GM12878 (cell line): Measurements from ENCODE around the gene KRT78. TPM values are rescaled to one million over a fixed set of nuclear protein-coding genes. Genes with fewer than 3 reads are reported as not detected.

Experiments
- ATAC-seq: fragments of 200-7000 bp; cut with Tn5 transposase; 3 replicates; pipeline ENCODE4 v1.9.1; 2020; ENCODE audit warnings: mild to moderate bottlenecking, moderate library complexity
- BruUV-seq: library from RNA; stranded (reverse); fragments of 400-500 nt; replicated peaks from 2 replicates; lab custom pipeline; 2021; lab: Mats Ljungman, UMichigan
- CTCF ChIA-PET: fragments of 300-600 bp; sonication (Branson Sonifier 250); formaldehyde crosslinking; extraction: SDS; loops from one replicate; lab custom pipeline; 2021; ENCODE audit warnings: inconsistent platforms; lab: Yijun Ruan, JAX
- POLR2A ChIA-PET: fragments of 350-600 bp; formaldehyde crosslinking; extraction: SDS; loops from one replicate; lab custom pipeline; 2021; ENCODE audit warnings: inconsistent platforms; lab: Charles Lee
- RAD21 ChIA-PET: fragments of 300-600 bp; sonication (Branson Sonifier 250); formaldehyde crosslinking; loops from one replicate; lab custom pipeline; 2023; ENCODE audit warnings: antibody characterized with exemption; ENCODE audit not compliant: unreplicated experiment; lab: Charles Lee
- SMC1A ChIA-PET: fragments of 300-600 bp; sonication (Branson Sonifier 250); formaldehyde crosslinking; loops from one replicate; lab custom pipeline; 2023; ENCODE audit not compliant: unreplicated experiment, uncharacterized antibody; lab: Charles Lee
- DNase-seq: peaks from one replicate; pipeline ENCODE4 v3.0.0-alpha.2; 2011; ENCODE audit warnings: low read depth, low spot score
- FAIRE-seq: peaks from 3 replicates; lab custom pipeline; 2011; peaks lifted over from hg19 to GRCh38; lab: Jason Lieb, UNC
- H2AFZ ChIP-seq: 2 replicates; pipeline ENCODE4 v1.6.0; 2011; ENCODE audit warnings: low read depth, low read length, control low read depth; ENCODE audit not compliant: control insufficient read depth
- H3K27ac ChIP-seq: 2 replicates; pipeline ENCODE4 v1.5.1; 2011; ENCODE audit warnings: control low read depth; ENCODE audit not compliant: control insufficient read depth, insufficient read depth
- H3K27me3 ChIP-seq, 2 experiments: replicated peaks in 1 of 2; 2 replicates each; pipeline versions ENCODE4 v1.6.0 to v1.6.1; 2011; ENCODE audit warnings: low read length in 1 of 2; ENCODE audit not compliant: control insufficient read depth in 2 of 2, insufficient read depth in 2 of 2
- H3K36me3 ChIP-seq, 2 experiments: 2 replicates each; pipeline ENCODE4 v1.5.1; 2011; ENCODE audit warnings: low read length in 1 of 2; ENCODE audit not compliant: control insufficient read depth in 2 of 2, insufficient read depth in 2 of 2
- H3K4me1 ChIP-seq: 2 replicates; pipeline ENCODE4 v1.6.1; 2011; ENCODE audit warnings: mild to moderate bottlenecking, low read length, moderate library complexity, mixed read lengths; ENCODE audit not compliant: control insufficient read depth, insufficient read depth
- H3K4me2 ChIP-seq: 2 replicates; pipeline ENCODE4 v1.6.0; 2011; ENCODE audit warnings: control low read depth; ENCODE audit not compliant: control insufficient read depth, insufficient read depth
- H3K4me3 ChIP-seq: fragments of 200-600 bp; sonication (generic); 2 replicates; pipeline ENCODE4 v1.5.1; 2016
- H3K79me2 ChIP-seq: 2 replicates; pipeline ENCODE4 v1.6.0; 2011; ENCODE audit warnings: low read length; ENCODE audit not compliant: control insufficient read depth, insufficient read depth
- H3K9ac ChIP-seq: 2 replicates; pipeline ENCODE4 v1.8.0; 2011; ENCODE audit warnings: low read length, control low read depth, mixed read lengths; ENCODE audit not compliant: control insufficient read depth, insufficient read depth
- H3K9me3 ChIP-seq: replicated peaks from 3 replicates; pipeline ENCODE4 v1.5.1; 2011; ENCODE audit warnings: mild to moderate bottlenecking, low read length; ENCODE audit not compliant: control insufficient read depth, insufficient read depth
- H4K20me1 ChIP-seq: 2 replicates; pipeline ENCODE4 v1.6.0; 2011; ENCODE audit not compliant: control insufficient read depth, insufficient read depth
- FOS ChIP-seq: IDR thresholded peaks from 3 replicates; pipeline ENCODE4 v1.6.1; 2011; ENCODE audit warnings: borderline replicate concordance; ENCODE audit not compliant: insufficient read length; ENCODE audit errors: extremely low read depth
- NFYB ChIP-seq: IDR thresholded peaks from 2 replicates; pipeline ENCODE4 v1.6.1; 2011; ENCODE audit warnings: low read depth, mild to moderate bottlenecking, low read length, improper control_type of control experiment, moderate library complexity; ENCODE audit not compliant: insufficient read depth
- NR2C1 ChIP-seq: fragments of 450-650 bp; IDR thresholded peaks from 2 replicates; pipeline ENCODE4 v1.6.1; 2017; ENCODE audit warnings: antibody characterized with exemption, mild to moderate bottlenecking, moderate library complexity
- PAX8 ChIP-seq: fragments of 450-650 bp; IDR thresholded peaks from 2 replicates; pipeline ENCODE4 v1.6.1; 2017; ENCODE audit warnings: mild to moderate bottlenecking, moderate library complexity
- WGBS: methylation state at CpG from one replicate; pipeline ENCODE4 v1.1.6; 2016; ENCODE audit warnings: low lambda C conversion rate; ENCODE audit not compliant: insufficient replicate concordance, insufficient coverage; ENCODE audit errors: missing lambda C conversion rate; 5-methylcytosine and 5-hydroxymethylcytosine counted together
- in situ Hi-C: fragments of 300-500 bp; cut with MboI; formaldehyde crosslinking; loops from 9 replicates; pipeline ENCODE4 v1.14.3; 2018; ENCODE audit warnings: mixed read lengths
- intact Hi-C: fragments of 100-400 bp; cut with micrococcal nuclease; formaldehyde crosslinking; loops from one replicate; pipeline ENCODE4 v1.14.2; 2022; ENCODE audit not compliant: unreplicated experiment
- polyA plus RNA-seq, 11 experiments: library from polyadenylated mRNA; depleted of rRNA in 4 of 11; unstranded in 6 of 11; stranded (reverse) in 5 of 11; fragments of >200 nt; fragmentation: Nextera tagmentation in 4 of 11; fragmentation: Illumina TruSeq in 1 of 11; extraction: Ambion mirVana in 4 of 11; extraction: Trizol in 1 of 11; gene quantifications; 1 replicate in 1 of 11; 2 replicates in 10 of 11; pipeline versions ENCODE4 v1.2.1 to v1.2.3, GENCODE V29; 2011 to 2016; ENCODE audit warnings: inconsistent platforms in 2 of 11, missing spikeins in 2 of 11, low read depth in 1 of 11
- total RNA-seq, 4 experiments: library from RNA; depleted of rRNA in 3 of 4; stranded (reverse); fragments of >200 nt in 3 of 4; fragmentation: Illumina TruSeq in 1 of 4; extraction: Trizol in 1 of 4; gene quantifications; 2 replicates each; pipeline versions ENCODE4 v1.2.1 to v1.2.3, GENCODE V29; 2013 to 2021
- TF ChIP-seq, protein P1 (sequence below): IDR thresholded peaks from 2 replicates; pipeline ENCODE4 v1.6.1; 2011; ENCODE audit warnings: borderline replicate concordance, low read depth, mild to moderate bottlenecking, moderate library complexity, low read length; ENCODE audit not compliant: insufficient read depth, poor library complexity, severe bottlenecking
- TF ChIP-seq, protein P2 (sequence below): fragments of 450-650 bp; IDR thresholded peaks from 2 replicates; pipeline ENCODE4 v1.6.1; 2017; ENCODE audit warnings: mild to moderate bottlenecking, moderate library complexity
- TF ChIP-seq, protein P3 (sequence below), 3 experiments: IDR thresholded peaks in 2 of 3; conservative IDR thresholded peaks in 1 of 3; 2 replicates each; pipeline ENCODE4 v1.5.1; 2011; ENCODE audit warnings: low read depth in 3 of 3, low read length in 3 of 3, mild to moderate bottlenecking in 3 of 3, control low read depth in 2 of 3, moderate library complexity in 2 of 3, inconsistent platforms in 1 of 3, mixed read lengths in 1 of 3; ENCODE audit not compliant: control insufficient read depth in 2 of 3, insufficient read depth in 1 of 3; ENCODE audit errors: extremely low read depth in 1 of 3

Gene KRT78
- total and polyA plus RNA-seq, 10 of the 15 experiments (the other 5 are each of a cell fraction or from before 2014, with no cell fraction given): 0.07 TPM; not detected in 9

DNA sequence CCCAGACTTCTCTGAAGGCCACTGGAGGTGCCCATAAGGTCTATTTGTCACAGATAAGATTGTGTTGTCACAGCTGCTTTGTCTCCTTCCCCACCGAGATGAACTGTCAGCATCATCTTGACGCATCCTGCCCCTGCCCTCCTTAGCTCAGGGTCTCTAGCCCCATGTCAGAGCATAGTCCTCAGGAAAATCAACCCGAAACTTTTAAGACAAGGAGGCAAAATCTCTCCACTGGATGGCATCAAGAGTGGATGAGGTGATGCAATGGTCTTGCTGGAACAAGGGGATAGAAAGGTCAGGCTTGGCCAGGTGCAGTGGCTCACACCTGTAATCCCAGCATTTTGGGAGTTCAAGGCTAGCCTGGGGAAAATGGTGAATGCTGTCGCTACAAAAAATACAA is 22.8 kb downstream of the KRT78 start:
- no peak for ATAC-seq
- CTCF ChIA-PET: no interaction called here
- SMC1A ChIA-PET: no interaction called here
- no peak overlapping the region for H3K4me2 ChIP-seq
- H3K9ac ChIP-seq: no peak overlapping the region
- no peaks in the 10 kb centered on the region for H3K4me1 ChIP-seq
- H3K27ac ChIP-seq: no peak overlapping the region
- TF ChIP-seq FOS: no peak
- TF ChIP-seq PAX8: no peak
- TF ChIP-seq, protein P1, sequence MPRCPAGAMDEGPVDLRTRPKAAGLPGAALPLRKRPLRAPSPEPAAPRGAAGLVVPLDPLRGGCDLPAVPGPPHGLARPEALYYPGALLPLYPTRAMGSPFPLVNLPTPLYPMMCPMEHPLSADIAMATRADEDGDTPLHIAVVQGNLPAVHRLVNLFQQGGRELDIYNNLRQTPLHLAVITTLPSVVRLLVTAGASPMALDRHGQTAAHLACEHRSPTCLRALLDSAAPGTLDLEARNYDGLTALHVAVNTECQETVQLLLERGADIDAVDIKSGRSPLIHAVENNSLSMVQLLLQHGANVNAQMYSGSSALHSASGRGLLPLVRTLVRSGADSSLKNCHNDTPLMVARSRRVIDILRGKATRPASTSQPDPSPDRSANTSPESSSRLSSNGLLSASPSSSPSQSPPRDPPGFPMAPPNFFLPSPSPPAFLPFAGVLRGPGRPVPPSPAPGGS: no peak
- TF ChIP-seq, protein P2, sequence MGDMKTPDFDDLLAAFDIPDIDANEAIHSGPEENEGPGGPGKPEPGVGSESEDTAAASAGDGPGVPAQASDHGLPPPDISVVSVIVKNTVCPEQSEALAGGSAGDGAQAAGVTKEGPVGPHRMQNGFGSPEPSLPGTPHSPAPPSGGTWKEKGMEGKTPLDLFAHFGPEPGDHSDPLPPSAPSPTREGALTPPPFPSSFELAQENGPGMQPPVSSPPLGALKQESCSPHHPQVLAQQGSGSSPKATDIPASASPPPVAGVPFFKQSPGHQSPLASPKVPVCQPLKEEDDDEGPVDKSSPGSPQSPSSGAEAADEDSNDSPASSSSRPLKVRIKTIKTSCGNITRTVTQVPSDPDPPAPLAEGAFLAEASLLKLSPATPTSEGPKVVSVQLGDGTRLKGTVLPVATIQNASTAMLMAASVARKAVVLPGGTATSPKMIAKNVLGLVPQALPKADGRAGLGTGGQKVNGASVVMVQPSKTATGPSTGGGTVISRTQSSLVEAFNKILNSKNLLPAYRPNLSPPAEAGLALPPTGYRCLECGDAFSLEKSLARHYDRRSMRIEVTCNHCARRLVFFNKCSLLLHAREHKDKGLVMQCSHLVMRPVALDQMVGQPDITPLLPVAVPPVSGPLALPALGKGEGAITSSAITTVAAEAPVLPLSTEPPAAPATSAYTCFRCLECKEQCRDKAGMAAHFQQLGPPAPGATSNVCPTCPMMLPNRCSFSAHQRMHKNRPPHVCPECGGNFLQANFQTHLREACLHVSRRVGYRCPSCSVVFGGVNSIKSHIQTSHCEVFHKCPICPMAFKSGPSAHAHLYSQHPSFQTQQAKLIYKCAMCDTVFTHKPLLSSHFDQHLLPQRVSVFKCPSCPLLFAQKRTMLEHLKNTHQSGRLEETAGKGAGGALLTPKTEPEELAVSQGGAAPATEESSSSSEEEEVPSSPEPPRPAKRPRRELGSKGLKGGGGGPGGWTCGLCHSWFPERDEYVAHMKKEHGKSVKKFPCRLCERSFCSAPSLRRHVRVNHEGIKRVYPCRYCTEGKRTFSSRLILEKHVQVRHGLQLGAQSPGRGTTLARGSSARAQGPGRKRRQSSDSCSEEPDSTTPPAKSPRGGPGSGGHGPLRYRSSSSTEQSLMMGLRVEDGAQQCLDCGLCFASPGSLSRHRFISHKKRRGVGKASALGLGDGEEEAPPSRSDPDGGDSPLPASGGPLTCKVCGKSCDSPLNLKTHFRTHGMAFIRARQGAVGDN: no peak
- no peak for TF ChIP-seq NFYB
- TF ChIP-seq, protein P3, sequence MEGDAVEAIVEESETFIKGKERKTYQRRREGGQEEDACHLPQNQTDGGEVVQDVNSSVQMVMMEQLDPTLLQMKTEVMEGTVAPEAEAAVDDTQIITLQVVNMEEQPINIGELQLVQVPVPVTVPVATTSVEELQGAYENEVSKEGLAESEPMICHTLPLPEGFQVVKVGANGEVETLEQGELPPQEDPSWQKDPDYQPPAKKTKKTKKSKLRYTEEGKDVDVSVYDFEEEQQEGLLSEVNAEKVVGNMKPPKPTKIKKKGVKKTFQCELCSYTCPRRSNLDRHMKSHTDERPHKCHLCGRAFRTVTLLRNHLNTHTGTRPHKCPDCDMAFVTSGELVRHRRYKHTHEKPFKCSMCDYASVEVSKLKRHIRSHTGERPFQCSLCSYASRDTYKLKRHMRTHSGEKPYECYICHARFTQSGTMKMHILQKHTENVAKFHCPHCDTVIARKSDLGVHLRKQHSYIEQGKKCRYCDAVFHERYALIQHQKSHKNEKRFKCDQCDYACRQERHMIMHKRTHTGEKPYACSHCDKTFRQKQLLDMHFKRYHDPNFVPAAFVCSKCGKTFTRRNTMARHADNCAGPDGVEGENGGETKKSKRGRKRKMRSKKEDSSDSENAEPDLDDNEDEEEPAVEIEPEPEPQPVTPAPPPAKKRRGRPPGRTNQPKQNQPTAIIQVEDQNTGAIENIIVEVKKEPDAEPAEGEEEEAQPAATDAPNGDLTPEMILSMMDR (IDR thresholded peaks at IDR 0.05 in 2 of 3, conservative IDR thresholded peaks at IDR 0.05 in 1 of 3; ENCODE audit: control insufficient read depth in 2 of 3, extremely low read depth in 1 of 3, insufficient read depth in 1 of 3, low read depth in 3 of 3, low read length in 3 of 3): no peak
- TF ChIP-seq NR2C1: no peak
- no peaks in the 10 kb centered on the region for H3K79me2 ChIP-seq
- peaks cover 0 to 5% of the 10 kb centered on the region in 2 experiments; a peak in 2 of 4 replicates for H3K27me3 ChIP-seq
- H3K36me3 ChIP-seq: no peaks in the 10 kb centered on the region
- in situ Hi-C loops: no loop called here
- BruUV-seq: no TSS peak
- RAD21 ChIA-PET: no interaction called here
- H3K4me3 ChIP-seq: no peak overlapping the region
- DNase-seq: no peak
- POLR2A ChIA-PET: no interaction called here
- no peaks in the 10 kb centered on the region for H3K9me3 ChIP-seq
- H4K20me1 ChIP-seq: no peaks in the 10 kb centered on the region
- intact Hi-C loops: no loop called here
- 25% methylated on average over 4 of the region's 4 CpGs for WGBS
- FAIRE-seq: no peak
- no peak overlapping the region for H2AFZ ChIP-seq
